HG03175 (cell line): ENCODE measurements around the gene IFNE.
"Not testable (repeated sequence)": the region's sequence is repeated elsewhere in the genome, so short reads cannot be mapped to it uniquely, and the experiment has no call there.

Experiments used
- ATAC-seq: cut with Tn5 transposase; IDR thresholded peaks from one replicate; pipeline ENCODE4 v1.9.1; 2021; ENCODE audit warnings: mild to moderate bottlenecking, moderate library complexity; ENCODE audit not compliant: unreplicated experiment

The IFNE gene

GRCh38 chr9:21499912-21500311 is 17.8 kb upstream of the IFNE start:
- no peak for ATAC-seq

GRCh38 chr9:21491756-21492155 is 9.6 kb upstream of the IFNE start:
- no peak for ATAC-seq

DNA sequence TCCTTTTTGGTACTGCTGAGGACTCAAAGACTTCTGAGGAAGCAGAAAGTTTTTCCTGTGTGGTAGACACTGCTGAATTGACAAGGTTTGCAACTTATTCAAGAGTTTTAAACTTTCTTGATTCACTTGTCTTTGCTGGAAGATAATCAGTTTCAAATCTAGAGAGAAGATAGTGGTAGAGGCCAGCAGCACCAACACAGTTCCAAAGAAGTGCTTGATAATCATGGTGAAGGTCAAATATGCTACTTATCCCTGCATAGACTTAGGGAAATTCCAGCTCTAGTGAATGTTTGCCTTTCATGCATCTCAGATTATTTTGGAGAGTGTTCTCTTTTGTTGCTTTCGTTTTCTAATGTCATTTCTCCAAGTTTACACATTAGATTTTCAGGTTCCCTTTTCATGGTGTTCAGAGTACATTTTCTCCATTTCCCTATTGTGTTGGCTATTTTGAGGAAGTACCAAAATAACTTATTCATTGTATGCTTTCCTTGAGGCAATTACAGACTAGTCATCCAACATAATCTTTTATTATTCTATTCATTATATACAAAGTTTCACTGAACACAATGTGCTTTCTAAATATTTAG is 550 bp downstream of the IFNE start:
- no peak for ATAC-seq

DNA sequence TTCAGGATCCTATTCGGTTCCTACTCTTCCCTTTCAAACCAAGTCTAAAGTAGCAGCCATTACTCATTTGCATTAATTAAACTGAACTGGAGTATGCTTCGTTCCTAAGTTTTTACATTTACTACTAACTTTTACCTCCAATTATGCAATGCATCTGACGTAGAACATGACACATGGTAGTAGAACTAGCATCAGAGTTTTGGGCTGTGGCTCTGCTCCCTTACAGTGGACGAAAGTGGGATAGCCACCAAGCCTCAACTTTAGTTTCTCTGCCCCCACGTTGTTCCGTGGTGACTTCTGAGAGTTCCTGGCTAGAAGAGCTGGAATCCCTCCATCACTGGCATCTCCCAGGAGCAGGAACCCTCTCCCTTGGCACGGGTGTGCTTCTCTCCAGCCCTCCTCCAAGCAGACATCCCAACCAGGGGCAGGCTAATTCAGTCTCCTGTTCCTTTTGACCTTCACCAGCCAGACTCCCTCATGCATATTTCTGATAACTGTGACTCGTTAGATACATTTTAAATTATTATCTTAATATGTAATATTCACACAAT is 2.9 kb downstream of the IFNE start:
- ATAC-seq = no peak

DNA sequence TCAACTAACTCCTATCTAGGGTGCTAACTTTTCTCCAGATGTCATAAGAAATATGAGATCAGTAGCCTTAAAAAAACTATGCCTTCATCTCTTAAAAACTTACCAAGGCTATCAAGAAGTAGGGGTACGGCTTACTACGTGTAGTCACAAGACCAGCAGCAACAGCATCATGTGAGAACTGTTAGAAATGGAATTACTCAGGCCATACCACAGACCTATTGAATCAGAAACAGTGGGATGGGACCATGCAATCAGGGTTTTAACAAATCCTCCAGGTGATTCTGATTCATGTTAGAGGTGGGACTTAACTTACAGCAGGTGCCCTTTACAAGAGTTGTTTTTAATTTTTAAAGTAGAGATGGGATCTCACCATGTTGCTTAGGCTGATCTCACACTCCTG is 4.6 kb downstream of the IFNE start:
- ATAC-seq = no peak

DNA sequence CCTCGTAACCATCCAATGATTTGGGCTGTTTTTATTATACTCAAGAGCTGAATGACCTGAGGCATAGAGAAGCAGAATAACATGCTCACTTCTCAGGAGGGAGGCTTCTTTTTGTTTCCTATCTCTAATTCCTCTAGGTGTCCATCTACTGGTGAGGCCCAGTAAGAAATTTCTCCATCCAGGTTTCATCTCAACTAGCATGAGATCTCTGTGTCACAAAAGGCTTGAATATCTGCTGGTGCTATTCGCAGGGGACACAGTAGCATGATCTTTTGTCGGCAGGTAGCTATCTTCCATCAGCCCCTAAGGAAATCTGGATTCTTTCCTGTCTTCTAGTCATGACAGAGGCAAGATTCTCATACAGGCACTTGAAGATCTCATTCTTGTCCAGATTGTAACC is 8.9 kb downstream of the IFNE start:
- no peak for ATAC-seq

DNA sequence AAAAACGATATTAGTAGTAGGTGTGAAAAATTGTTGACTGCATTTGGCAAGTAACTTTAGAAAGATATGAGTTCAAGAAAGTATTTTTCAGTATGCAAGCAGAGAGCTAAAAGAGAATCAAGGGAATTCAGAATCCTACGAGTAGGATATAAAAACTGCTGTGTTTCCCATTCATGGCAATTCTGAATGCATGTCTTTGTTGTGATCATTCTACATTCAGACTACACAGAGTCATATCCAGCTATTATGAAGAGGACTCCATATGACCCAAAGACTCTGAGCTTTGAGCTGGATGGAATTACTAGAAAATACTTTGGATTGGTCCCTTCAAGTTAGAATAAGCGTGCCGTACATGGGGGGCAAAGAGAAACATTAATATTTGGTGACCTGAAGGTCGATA is 12.0 kb downstream of the IFNE start:
- ATAC-seq = no peak

DNA sequence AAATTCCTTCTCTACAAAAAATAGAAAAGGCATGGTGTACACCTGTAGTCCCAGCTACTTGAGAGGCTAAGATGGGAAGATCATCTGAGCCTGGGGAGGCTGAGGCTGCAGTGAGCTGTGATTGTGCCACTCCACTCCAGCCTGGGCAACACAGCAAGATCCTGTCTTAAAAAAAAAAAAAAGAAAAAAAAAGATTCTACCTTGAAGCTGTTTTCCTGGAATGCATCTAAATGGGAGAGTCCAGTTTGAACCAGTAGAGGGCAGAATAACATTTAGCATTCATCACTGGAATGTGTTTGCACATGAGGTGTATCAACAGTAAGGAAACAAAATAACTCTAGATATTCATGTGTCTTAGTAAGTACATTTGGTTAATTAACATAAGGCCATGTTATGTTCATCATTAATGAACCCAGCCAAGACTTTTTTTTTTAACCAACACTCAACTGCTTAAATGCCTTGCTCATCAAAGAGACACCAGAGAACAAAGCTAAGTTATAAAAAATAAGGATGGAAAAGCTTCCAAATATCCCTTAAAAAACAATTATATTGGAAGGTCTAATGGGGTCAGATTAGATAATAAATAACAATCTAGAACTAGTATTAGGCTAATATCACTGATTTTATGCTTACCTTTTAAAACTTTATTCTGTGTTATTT is 16.1 kb downstream of the IFNE start:
- peak; percentile 55 for ATAC-seq

- no peak for ATAC-seq
Measured at GRCh38 chr9:21465138-21465537, 17.0 kb downstream of the IFNE start.

DNA sequence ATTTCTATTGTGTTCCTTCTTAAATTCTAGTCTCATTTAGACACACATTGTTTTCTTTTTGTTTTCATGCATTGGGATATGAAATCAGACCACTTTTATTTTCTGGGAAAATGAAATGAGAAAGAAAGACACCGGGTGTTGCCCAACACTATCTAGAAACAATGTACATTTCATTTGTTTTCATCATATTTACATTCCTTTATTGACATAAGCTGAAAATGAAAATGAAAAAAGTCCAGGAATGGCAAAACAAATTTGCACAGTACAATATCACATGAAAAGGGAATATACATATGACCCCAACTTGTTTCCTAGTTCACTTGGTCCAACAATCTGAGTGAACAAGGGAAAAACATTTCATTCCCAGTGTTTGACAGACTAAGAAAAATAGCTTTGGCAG is 20.7 kb downstream of the IFNE start:
- no peak for ATAC-seq

GRCh38 chr9:21455320-21455719 is 26.8 kb downstream of the IFNE start:
- ATAC-seq = peak; percentile 93

GRCh38 chr9:21454149-21454548 is 28.0 kb downstream of the IFNE start:
- no peak for ATAC-seq

GRCh38 chr9:21452681-21453080 is 29.4 kb downstream of the IFNE start:
- ATAC-seq = no peak

- no peak for ATAC-seq
Measured at GRCh38 chr9:21450733-21451394, 31.2 kb downstream of the IFNE start.

- ATAC-seq = not testable (repeated sequence)
Measured at GRCh38 chr9:21449312-21449711, 32.8 kb downstream of the IFNE start.

DNA sequence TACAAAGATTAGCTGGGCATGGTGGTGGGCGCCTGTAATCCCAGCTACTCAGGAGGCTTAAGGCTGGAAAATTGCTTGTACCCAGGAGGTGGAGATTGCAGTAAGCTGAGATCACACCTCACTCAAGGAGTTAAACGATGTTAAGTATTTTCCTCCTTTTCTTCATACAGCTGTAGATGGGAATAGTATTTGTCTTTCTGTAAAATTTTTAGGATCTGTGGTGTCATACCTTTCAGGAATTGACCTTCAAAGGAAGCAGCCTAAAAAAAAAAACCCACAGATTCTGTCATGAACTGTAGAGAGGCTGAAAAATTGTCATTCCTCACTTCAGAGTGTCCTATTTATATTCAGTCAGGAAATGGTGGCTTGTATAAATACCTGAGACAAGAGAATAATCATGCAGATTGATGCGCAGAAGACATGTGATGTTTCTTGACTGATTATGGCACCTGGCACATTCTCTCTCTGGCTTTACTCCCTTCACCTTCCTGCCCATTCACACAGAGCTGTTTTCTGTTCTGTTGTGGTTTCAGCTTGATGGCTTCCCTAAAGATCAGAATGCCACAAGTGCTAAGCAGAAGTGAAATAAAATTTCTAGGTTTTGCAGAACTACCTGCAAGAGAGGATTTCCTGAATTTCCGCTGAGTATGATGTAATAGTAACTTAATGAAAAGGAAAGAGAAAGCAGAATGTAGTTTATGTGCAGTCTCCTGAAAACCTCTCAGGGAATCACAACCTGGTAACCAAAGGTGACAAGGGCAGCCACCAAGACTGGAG is 38.1 kb downstream of the IFNE start:
- peak; percentile 94 for ATAC-seq

GRCh38 chr9:21440139-21440538 is 42.0 kb downstream of the IFNE start, which contains the start of gene IFNA1:
Gene IFNA1 (plus strand): TSS chr9:21440439. CDS start chr9:21440508, 69 bp downstream.
- ATAC-seq = no peak

DNA sequence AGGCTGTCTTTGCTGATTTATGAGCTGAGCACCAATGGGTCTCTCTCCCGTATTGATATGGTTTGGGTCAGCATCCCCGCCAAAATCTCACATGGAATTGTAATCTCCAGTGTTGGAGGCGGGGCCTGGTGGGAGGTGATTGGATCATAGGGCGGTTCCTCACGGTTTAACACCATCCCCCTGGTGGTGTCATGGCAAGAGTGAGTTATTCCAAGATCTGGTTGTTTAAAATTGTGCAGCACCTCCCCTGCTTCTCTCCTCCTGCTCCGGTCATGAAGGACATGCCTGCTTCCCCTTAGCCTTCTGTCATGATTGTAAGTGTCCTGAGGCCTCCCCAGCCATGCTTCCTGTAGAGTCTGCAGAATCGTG is 47.1 kb downstream of the IFNE start:
- ATAC-seq = not testable (repeated sequence)

GRCh38 chr9:21434202-21435014 is 47.7 kb downstream of the IFNE start:
- no peak for ATAC-seq

- peak; percentile 77 for ATAC-seq
Measured at GRCh38 chr9:21432672-21433425, 49.3 kb downstream of the IFNE start.
